Stimulated activated naive CD8-positive, alpha-beta T cell treated with anti-CD3 and anti-CD28 coated beads, Interleukin-15, amount 100 ng/mL, for 72 hours (primary cell): ENCODE results near the gene NDUFA13.

Experiments used
- ATAC-seq: fragments of 150-1000 bp; cut with Tn5 transposase; 2 replicates; pipeline ENCODE4 v1.10.0; 2021; ENCODE audit warnings: mild to moderate bottlenecking, moderate library complexity
- DNase-seq, 2 donors: peaks; one replicate each; pipeline ENCODE4 v3.0.0; 2021 to 2022
- H3K27ac Mint-ChIP-seq, 2 donors: one replicate each; pipeline ENCODE4 v1.8.0; 2022; ENCODE audit warnings: mild to moderate bottlenecking in 2 of 2, mixed read lengths in 2 of 2, moderate library complexity in 2 of 2
- H3K27me3 Mint-ChIP-seq: one replicate; pipeline ENCODE4 v1.8.0; 2022; ENCODE audit warnings: mixed read lengths
- H3K4me1 Mint-ChIP-seq: one replicate; pipeline ENCODE4 v1.8.0; 2022; ENCODE audit warnings: mild to moderate bottlenecking, mixed read lengths
- H3K4me3 Mint-ChIP-seq, 2 donors: one replicate each; pipeline ENCODE4 v1.8.0; 2022; ENCODE audit warnings: mild to moderate bottlenecking in 2 of 2, mixed read lengths in 2 of 2, moderate library complexity in 1 of 2
- H3K9me3 Mint-ChIP-seq, 2 donors: one replicate each; pipeline ENCODE4 v1.8.0; 2022; ENCODE audit warnings: mixed read lengths in 2 of 2

Gene NDUFA13

DNA sequence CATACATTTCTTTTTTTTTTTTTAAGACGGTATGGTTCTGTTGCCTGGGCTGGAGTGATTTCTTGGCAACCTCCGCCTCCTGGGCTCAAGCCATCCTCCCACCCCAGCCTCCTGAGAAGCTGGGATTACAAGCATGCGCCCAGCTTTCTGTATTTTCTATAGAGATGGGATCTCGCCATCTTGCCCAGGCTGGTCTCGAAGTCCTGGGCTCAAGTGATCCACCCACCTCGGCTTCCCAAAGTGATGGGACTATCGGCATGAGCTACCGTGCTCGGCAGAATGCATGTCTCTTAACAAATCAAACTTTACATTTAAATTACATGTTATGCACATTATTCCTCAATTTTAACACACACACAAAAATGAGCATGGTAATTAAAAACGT is 1.2 kb downstream of the NDUFA13 start:
- peaks cover 56% of the 10 kb centered on the region for H3K4me1 Mint-ChIP-seq
- no peaks in the 10 kb centered on the region for H3K27me3 Mint-ChIP-seq
- H3K4me3 Mint-ChIP-seq = peak overlapping the region; percentile 86 to 93
- DNase-seq (no peak), ATAC-seq (no peak)
- no peaks in the 10 kb centered on the region for H3K9me3 Mint-ChIP-seq
- peak overlapping the region; percentile 33 to 96 for H3K27ac Mint-ChIP-seq

DNA sequence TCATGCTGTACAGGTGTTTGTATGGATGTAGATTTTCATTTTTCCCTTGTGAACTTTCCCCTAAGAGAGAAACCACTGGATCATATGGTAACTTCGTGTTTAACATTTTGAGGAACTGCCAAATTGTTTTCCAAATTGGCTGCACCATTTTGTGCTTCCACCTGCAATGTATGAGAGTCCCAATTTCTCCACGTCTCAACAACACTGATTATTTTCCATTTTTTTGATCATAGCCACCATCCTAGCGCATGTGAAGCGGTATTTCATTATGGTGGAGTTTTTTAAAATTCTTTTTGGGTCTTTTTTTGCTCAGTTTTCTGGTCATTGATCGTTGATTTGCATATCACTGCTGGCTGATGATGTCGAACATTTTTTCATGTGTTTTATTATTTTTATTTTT is 5.0 kb downstream of the NDUFA13 start:
- H3K9me3 Mint-ChIP-seq = no peaks in the 10 kb centered on the region
- H3K4me3 Mint-ChIP-seq = no peak overlapping the region
- DNase-seq = no peak
- H3K4me1 Mint-ChIP-seq = peaks cover 53% of the 10 kb centered on the region
- no peak overlapping the region for H3K27ac Mint-ChIP-seq
- H3K27me3 Mint-ChIP-seq = no peaks in the 10 kb centered on the region
- no peak for ATAC-seq

DNA sequence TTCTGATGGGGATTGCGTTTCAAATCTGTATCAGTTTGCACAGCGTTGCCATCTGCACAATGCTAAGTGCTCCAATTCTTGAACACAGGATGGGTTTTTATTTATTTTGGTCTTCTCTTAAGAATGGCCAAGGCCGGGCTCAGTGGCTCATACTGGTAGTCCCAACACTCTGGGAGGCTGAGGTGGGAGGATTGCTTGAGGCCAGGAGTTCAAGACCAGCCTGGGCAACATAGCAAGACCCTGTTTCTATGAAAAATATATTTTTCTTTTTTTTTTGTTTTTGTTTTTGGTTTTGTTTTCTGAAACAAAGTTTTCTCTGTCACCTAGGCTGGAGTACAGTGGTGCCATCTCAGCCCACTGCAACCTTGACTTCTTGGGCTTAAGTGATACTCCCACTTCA is 7.2 kb downstream of the NDUFA13 start:
- H3K27ac Mint-ChIP-seq = no peak overlapping the region
- ATAC-seq (no peak), DNase-seq (no peak)
- H3K4me3 Mint-ChIP-seq = no peak overlapping the region
- H3K9me3 Mint-ChIP-seq = no peaks in the 10 kb centered on the region
- peaks cover 46% of the 10 kb centered on the region for H3K4me1 Mint-ChIP-seq
- H3K27me3 Mint-ChIP-seq = no peaks in the 10 kb centered on the region

DNA sequence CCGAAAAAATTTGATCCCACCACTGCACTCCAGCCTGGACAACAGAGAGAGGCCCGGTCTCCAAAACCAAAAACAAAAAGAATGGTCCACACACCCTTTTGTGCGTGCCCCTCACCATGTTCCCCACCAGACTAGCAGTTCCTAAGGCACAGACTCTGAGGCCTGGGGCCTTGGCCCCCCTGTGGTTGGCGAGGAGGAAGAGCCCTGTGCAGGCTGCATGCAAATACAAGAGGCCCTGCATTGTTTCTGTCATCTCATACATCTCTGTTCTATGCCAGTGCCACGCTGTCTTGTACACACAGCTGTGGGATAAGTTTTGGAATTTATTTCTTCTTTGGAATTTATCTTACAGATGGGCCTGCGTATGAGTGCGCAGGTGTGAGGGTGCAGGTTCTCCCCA is 8.0 kb downstream of the NDUFA13 start:
- DNase-seq (no peak), ATAC-seq (no peak)
- Mint-ChIP-seq H3K4me1 (peaks cover 42% of the 10 kb centered on the region), H3K27ac (peak overlapping the region in 1 of 2 donors; percentile 19), H3K4me3 (no peak overlapping the region), H3K9me3 (no peaks in the 10 kb centered on the region), H3K27me3 (no peaks in the 10 kb centered on the region)

DNA sequence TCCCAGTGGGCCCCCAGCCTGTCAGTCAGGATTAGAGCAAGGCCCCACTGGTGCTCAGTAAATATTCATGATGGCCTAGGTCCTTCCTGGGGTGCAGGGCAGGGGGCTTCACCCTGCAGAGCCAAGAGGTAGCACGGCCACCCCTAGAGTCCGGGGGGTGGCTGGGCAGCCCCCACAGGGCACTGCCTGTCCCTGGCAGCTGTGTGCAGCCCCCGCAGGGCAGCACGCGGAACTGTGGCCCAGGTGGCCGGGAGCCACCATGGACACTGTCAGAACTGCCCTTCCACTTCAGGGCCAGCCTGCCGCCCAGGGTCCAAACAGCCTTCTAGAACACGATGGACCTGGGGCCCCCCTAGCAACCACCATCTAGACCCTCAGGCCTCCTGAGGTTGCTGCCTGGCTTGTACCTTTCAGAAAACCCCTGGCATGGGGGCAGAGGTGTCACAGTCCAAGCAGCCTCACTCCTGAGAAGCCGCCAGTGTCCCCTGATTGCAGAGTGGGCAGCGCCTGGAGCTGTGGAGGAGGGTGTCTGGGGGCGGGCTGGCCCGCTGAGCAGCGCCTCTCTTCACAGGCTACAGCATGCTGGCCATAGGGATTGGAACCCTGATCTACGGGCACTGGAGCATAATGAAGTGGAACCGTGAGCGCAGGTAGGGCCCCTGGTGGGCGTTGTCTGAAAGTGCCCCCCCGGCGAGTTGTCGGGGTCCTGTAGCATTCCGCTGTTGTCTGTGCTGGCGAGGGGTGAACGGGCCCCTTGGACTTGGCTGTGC is 9.8 kb downstream of the NDUFA13 start:
- Mint-ChIP-seq H3K27ac (no peak overlapping the region), H3K9me3 (no peaks in the 10 kb centered on the region), H3K27me3 (no peaks in the 10 kb centered on the region), H3K4me1 (peaks cover 24% of the 10 kb centered on the region), H3K4me3 (no peak overlapping the region)
- ATAC-seq (no peak), DNase-seq (no peak)

DNA sequence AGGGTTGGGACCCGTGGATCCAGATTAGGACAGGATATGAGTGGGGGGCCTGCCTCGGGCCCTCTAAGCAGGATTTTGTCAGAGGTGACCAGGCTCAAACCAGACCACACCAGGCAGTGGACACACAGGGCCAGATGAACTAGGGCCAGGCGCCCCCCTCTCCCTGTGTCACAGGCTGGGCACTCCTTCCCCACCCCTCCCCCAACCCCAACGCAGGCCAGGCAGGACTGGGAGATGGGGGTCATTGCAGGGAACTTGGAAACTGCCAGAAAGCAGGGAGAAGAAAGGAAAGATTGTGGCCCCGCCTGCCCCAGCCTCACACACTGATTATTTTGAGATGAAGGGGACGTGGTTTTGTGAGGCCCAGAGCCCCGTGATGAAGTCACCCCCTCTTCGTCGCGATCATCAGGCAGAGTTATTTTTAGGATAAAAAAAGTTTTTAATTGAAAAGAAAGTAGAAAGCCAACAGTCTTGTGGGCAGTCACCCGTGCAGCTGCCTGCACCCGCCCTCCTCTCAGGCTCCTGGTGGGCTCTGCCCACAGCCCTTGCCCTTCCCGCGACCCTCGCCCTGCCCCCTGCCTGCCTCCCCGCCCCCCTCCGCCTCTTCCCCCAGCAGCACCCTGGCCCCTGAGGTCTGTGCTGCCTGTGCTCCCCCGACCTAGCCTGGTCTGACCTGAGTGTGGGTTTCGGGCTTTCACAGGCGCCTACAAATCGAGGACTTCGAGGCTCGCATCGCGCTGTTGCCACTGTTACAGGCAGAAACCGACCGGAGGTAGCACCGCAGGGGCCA is 10.8 kb downstream of the NDUFA13 start:
- Mint-ChIP-seq H3K27me3 (no peaks in the 10 kb centered on the region), H3K4me1 (peaks cover 21% of the 10 kb centered on the region), H3K27ac (no peak overlapping the region), H3K4me3 (no peak overlapping the region), H3K9me3 (no peaks in the 10 kb centered on the region)
- ATAC-seq (no peak), DNase-seq (no peak)

DNA sequence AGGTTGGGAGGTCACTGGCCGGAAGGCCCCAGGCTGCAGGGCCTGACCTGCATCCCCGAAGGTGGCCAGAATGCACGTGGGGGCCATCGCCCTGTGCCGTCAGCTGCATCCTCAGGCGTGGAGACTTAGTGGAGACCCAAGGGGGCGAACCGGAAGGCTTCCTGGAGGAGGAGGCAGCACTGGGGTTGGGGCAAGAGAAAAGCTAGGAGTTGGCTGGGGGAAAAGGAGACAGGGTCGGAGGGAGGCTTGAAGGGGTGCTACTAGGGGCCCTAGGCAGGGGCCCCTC is 11.3 kb downstream of the NDUFA13 start:
- Mint-ChIP-seq H3K4me3 (no peak overlapping the region), H3K9me3 (no peaks in the 10 kb centered on the region), H3K27ac (peak overlapping the region in 1 of 2 donors; percentile 12), H3K27me3 (no peaks in the 10 kb centered on the region), H3K4me1 (peaks cover 26% of the 10 kb centered on the region)
- ATAC-seq (no peak), DNase-seq (no peak)

DNA sequence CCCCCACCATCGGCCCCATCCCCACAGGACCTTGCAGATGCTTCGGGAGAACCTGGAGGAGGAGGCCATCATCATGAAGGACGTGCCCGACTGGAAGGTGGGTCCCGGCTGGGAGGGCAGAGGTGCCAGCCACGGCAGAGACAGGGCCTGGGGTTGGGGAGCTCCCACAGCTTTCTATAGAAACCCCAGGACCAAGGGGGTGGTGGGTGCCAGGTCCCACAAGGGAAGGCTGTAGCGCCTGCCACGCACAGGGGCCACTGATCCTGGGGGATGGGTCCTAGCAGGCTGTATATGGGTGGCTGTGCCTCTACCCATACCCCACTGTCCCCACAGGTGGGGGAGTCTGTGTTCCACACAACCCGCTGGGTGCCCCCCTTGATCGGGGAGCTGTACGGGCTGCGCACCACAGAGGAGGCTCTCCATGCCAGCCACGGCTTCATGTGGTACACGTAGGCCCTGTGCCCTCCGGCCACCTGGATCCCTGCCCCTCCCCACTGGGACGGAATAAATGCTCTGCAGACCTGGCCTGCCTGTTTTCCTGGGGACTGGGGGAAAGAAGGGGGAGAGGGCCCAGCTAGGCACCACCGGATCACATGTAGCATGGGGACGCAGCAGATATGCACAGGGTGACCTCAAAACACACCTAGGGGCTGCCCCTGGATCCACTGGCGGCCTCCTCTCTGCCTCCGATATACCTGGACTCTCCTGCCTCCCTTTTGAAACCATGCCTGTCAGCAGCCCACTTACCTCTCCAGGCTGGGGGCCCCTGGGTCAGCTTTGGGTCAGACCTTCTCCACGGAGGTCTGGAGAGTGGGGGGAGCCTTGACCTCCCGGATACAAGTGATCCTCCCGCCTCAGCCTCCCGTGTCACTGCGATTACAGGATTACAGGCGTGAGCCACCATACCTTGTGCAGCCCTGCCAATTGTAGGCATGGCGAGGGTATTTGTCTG is 11.9 kb downstream of the NDUFA13 start:
- DNase-seq = no peak
- no peaks in the 10 kb centered on the region for H3K27me3 Mint-ChIP-seq
- H3K4me3 Mint-ChIP-seq = no peak overlapping the region
- ATAC-seq = peak; percentile 10
- no peaks in the 10 kb centered on the region for H3K9me3 Mint-ChIP-seq
- H3K4me1 Mint-ChIP-seq = peaks cover 26% of the 10 kb centered on the region
- peak overlapping the region in 1 of 2 donors; percentile 12 for H3K27ac Mint-ChIP-seq

DNA sequence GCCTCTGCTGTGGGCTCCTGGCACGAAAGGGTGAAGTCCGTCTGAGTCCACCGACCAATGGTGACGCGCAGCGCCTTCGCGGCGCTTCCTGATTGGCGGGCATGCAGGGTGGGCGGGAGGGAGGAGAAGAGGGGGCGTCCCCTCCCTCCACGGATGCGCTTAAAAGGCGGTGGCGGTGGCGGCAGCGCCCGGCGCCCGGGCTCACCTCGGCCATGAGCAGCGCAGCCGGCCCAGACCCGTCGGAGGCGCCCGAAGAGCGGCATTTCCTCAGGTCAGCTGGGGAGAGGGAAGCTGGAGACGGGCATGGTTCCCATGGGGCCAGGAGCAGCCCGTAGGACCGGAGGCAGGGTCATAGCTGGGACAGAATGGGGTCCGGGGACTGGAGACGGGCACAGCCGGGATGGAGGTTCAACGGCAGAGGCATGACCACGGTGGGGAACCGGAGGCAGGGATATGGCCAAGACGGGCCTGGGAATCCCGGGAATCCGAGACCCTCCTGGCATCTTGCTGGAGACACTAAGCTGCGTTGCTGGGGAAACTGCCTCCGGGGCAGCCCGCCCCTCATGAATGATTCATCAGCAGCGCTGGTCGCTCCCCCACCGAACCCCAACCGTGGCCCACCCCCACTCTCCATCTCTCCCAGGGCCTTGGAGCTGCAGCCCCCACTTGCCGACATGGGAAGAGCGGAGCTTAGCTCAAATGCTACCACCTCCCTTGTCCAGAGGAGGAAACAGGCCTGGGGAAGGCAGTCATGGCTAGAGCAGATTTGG is 12.9 kb downstream of the NDUFA13 start, which contains the start of gene YJEFN3:
YJEFN3 (plus strand) TSS at position 191 of the 770 bp plus-strand sequence; CDS start at position 213, 22 bp downstream.
- ATAC-seq (no peak), DNase-seq (no peak)
- Mint-ChIP-seq H3K4me1 (peaks cover 29% of the 10 kb centered on the region), H3K27ac (no peak within 1 kb of the TSS), H3K4me3 (no peak within 1 kb of the TSS), H3K9me3 (no peaks in the 10 kb centered on the region), H3K27me3 (no peaks in the 10 kb centered on the region)

DNA sequence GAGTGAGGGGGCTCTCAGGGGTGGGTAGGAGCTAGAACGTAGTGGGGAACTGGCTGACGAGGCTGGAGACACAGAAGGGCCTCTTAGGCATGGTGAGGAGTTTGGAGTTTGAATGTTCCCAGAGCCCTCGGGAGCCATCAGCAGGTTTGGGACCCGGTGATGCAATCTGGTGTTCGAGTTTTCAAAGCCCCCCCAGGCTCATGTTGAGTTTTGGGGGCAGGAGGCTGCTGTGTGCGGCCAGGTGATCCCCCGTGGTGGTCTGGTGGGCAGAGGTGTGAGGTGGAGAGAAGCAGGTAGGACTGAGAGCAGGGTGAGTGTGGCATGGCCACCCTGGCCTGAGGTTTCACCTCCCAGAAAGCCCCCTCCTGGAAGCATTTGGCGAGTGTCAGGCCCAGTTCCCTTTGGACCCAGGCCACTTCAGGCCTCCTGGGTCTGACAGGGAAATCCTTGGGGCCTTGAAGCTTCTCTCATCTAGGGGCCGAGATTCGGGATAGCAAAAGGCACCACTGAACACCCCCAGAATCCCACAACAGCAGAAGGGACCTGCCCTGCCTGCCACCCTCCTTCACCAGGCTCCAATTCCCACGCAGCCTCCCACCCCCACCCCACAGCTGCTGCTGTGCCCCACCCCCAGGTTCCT is 13.9 kb downstream of the NDUFA13 start:
- Mint-ChIP-seq H3K9me3 (no peaks in the 10 kb centered on the region), H3K27me3 (no peaks in the 10 kb centered on the region), H3K4me1 (peaks cover 29% of the 10 kb centered on the region), H3K4me3 (no peak overlapping the region), H3K27ac (no peak overlapping the region)
- DNase-seq (no peak), ATAC-seq (no peak)

DNA sequence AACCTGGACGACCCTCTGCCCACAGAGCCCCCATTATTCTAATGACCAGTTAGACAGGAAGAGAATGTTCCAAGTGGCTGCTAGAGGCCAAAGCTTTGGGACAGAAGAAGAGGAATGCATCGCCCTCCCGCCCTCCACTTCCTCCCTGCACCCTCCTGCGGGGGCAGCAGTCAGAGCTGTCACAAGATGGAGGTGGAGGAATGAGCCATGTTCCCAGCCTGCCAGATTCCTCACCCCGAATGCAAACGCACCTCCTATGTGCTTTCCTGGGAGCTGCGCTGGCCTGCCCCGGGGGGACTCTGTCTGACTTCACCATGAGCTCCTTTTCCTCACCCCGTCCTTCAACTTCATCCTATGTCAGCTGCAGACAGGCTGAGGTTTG is 14.4 kb downstream of the NDUFA13 start:
- ATAC-seq = no peak
- Mint-ChIP-seq H3K27me3 (no peaks in the 10 kb centered on the region), H3K27ac (no peak overlapping the region)

DNA sequence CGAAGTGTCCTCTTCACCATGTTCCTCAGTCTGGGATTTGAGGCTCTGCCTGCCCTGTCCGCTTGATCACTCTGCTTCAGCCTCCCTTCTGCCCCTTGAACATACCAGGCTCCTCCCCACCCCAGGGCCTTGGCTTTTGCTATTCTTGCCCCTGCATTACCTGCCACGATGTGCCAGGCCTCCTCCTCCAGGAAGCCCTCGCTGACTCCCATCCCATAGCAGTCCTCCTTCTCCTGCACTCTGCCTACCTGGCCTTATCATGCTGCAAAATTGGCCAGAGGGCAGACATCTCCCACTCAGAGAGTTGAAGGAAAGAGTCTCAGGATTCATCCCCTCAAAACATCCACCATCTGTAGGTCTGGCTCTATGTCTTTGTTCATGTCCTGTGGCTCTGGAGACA is 14.9 kb downstream of the NDUFA13 start:
- H3K27ac Mint-ChIP-seq = no peak overlapping the region
- no peaks in the 10 kb centered on the region for H3K27me3 Mint-ChIP-seq

More for the DNA sequence above, 14.4 kb downstream of the NDUFA13 start:
- DNase-seq = no peak
- no peak overlapping the region for H3K4me3 Mint-ChIP-seq
- peaks cover 26% of the 10 kb centered on the region for H3K4me1 Mint-ChIP-seq
- no peaks in the 10 kb centered on the region for H3K9me3 Mint-ChIP-seq

DNA sequence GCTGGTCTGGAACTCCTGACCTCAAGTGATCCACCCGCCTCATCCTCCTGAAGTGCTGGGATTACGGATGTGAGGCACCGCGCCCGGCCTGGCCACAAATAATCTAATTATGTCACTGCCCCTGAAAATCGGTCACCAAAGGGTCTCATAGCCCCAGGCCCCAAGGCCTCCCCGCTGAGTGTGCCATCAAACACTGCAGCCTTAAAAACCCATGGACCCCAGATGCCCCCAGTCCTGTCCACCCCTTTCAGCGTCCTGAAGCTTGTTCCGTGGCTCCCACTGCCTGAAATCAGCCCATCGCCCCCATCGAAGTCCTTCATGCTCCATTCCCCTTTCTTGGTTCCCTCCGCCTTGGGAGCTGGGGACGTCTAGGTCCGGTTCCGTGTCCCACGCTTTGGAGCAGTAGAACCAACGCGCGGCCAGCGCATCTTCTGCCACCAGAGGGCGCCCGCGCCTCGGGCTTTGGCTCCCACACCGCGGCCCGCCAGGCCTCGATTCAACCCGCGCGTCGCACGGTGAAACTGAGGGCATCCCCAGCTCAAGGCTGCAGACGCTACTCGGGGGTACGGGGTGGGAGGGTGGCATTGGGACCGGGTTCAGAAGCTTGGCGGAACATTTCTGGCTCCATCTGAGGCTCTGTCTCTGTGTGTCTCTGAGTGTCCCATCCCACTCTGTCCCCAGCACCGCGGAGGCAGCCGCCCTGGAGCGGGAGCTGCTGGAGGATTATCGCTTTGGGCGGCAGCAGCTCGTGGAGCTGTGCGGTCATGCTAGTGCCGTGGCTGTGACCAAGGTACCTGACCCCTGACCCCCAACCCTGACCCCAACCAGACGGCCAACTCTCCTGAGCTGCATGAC is 16.2 kb downstream of the NDUFA13 start:
- Mint-ChIP-seq H3K9me3 (no peaks in the 10 kb centered on the region), H3K4me1 (peaks cover 21% of the 10 kb centered on the region), H3K4me3 (no peak overlapping the region), H3K27ac (peak overlapping the region in 1 of 2 donors; percentile 91), H3K27me3 (peaks cover 2% of the 10 kb centered on the region)
- DNase-seq (peak; percentile 83 to 87), ATAC-seq (peak; percentile 83)

More for the DNA sequence above, 14.9 kb downstream of the NDUFA13 start:
- no peak overlapping the region for H3K4me3 Mint-ChIP-seq
- no peaks in the 10 kb centered on the region for H3K9me3 Mint-ChIP-seq
- ATAC-seq (no peak), DNase-seq (no peak)
- H3K4me1 Mint-ChIP-seq = peaks cover 24% of the 10 kb centered on the region
